OCI-LY7 (cell line): ENCODE results near the gene ADGRD2. TPM values are rescaled to one million over a fixed set of nuclear protein-coding genes. Genes with fewer than 3 reads are reported as not detected.

ENCODE experiments used
- BruUV-seq: library from RNA; stranded (reverse); fragments of 400-500 nt; replicated peaks from 2 replicates; lab custom pipeline; 2021; lab: Mats Ljungman, UMichigan
- CTCF ChIA-PET: fragments of 300-600 bp; sonication (Branson Sonifier 250); formaldehyde crosslinking; loops from one replicate; lab custom pipeline; 2022; ENCODE audit warnings: antibody characterized with exemption; ENCODE audit not compliant: unreplicated experiment; lab: Charles Lee
- POLR2A ChIA-PET: fragments of 300-600 bp; sonication (Branson Sonifier 250); formaldehyde crosslinking; loops from one replicate; lab custom pipeline; 2022; ENCODE audit warnings: antibody characterized with exemption; lab: Charles Lee
- DNase-seq: peaks from one replicate; pipeline ENCODE4 v3.0.0-alpha.2; 2015; ENCODE audit warnings: low spot score
- H2AFZ ChIP-seq: fragments of 200-600 bp; sonication (generic), shearing (Covaris generic); 2 replicates; pipeline ENCODE4 v1.6.1; 2014; ENCODE audit warnings: mild to moderate bottlenecking, antibody characterized with exemption, low read length, moderate library complexity
- H3K27ac ChIP-seq: fragments of 200-600 bp; sonication (generic); 2 replicates; pipeline ENCODE4 v1.5.1; 2014; ENCODE audit warnings: mixed run types, low read depth, mild to moderate bottlenecking, moderate library complexity, low read length, inconsistent platforms; ENCODE audit not compliant: poor library complexity, severe bottlenecking
- H3K36me3 ChIP-seq: fragments of 200-600 bp; sonication (generic); 2 replicates; pipeline ENCODE4 v1.6.1; 2014; ENCODE audit warnings: mild to moderate bottlenecking, antibody characterized with exemption, low read length, moderate library complexity, mixed read lengths; ENCODE audit not compliant: insufficient read depth
- H3K4me1 ChIP-seq: fragments of 200-600 bp; sonication (generic); 2 replicates; pipeline ENCODE4 v1.5.1; 2014; ENCODE audit warnings: mild to moderate bottlenecking, low read length; ENCODE audit not compliant: insufficient read depth, poor library complexity, severe bottlenecking
- H3K4me2 ChIP-seq: fragments of 200-600 bp; sonication (generic); 2 replicates; pipeline ENCODE4 v1.6.1; 2014; ENCODE audit warnings: mild to moderate bottlenecking, low read length
- H3K4me3 ChIP-seq: fragments of 200-600 bp; sonication (generic); 2 replicates; pipeline ENCODE4 v1.5.1; 2014; ENCODE audit warnings: mild to moderate bottlenecking, low read depth, low read length; ENCODE audit not compliant: poor library complexity, severe bottlenecking
- H3K79me2 ChIP-seq: fragments of 200-600 bp; sonication (generic); 2 replicates; pipeline ENCODE4 v1.6.1; 2016; ENCODE audit warnings: low read depth, mild to moderate bottlenecking, low read length, moderate library complexity, mixed read lengths; ENCODE audit not compliant: insufficient read depth
- H3K9me2 ChIP-seq: fragments of 200-600 bp; sonication (generic); 2 replicates; pipeline ENCODE4 v1.6.1; 2016; ENCODE audit warnings: mild to moderate bottlenecking, low read length, mixed read lengths; ENCODE audit not compliant: insufficient read depth
- H3K9me3 ChIP-seq: fragments of 200-600 bp; sonication (generic); 2 replicates; pipeline ENCODE4 v1.6.1; 2014; ENCODE audit warnings: mild to moderate bottlenecking, mixed run types, low read length, mixed read lengths
- H4K20me1 ChIP-seq: fragments of 200-600 bp; sonication (generic); 2 replicates; pipeline ENCODE4 v1.6.1; 2014; ENCODE audit warnings: mild to moderate bottlenecking, antibody characterized with exemption, low read length, moderate library complexity, mixed read lengths; ENCODE audit not compliant: insufficient read depth
- EZH2phosphoT487 ChIP-seq: fragments of 200-600 bp; sonication (generic); IDR thresholded peaks from 2 replicates; pipeline ENCODE4 v1.6.1; 2018; ENCODE audit warnings: low read depth, borderline replicate concordance, mild to moderate bottlenecking, mixed run types, antibody characterized with exemption, low read length, moderate library complexity, mixed read lengths
- intact Hi-C: fragments of 100-400 bp; cut with micrococcal nuclease; formaldehyde crosslinking; loops from one replicate; pipeline ENCODE4 v1.10.0; 2022; ENCODE audit not compliant: unreplicated experiment
- total RNA-seq, 2 experiments: library from RNA; depleted of rRNA in 1 of 2; stranded (reverse); fragments of >200 nt in 1 of 2; shearing (Covaris generic) in 1 of 2; gene quantifications; 2 replicates each; pipeline ENCODE4 v1.2.3, GENCODE V29; 2014 to 2022
- TF ChIP-seq, protein P1 (sequence below): fragments of 200-600 bp; sonication (generic); conservative IDR thresholded peaks from 2 replicates; pipeline ENCODE4 v1.5.1; 2014; ENCODE audit warnings: mild to moderate bottlenecking, antibody characterized with exemption, low read length, moderate library complexity, mixed read lengths

The ADGRD2 gene
- total RNA-seq, 2 experiments from 2014 or later, result not detected

DNA sequence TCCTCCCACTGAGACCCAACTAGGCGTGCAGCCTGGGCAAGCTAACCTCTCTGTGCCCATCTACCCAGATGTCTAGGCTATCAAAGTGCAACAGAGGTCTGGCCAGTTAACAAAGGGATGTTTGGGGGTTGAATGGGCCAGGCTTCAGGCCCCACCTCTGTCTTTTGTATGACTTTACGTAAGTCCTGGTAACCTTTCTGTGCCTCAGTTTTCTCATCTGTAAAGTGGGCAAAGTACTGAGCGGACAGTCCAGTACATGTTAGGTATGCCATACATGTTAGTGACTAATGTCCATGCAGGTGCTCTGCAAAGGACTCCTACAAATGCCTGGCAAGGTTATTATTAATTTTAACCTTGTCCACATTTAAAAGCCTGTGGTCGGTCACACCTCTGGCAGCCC is 43.0 kb downstream of the ADGRD2 start:
- Histone ChIP-seq H3K36me3 (no peaks in the 10 kb centered on the region), H3K4me1 (no peaks in the 10 kb centered on the region), H3K4me2 (no peak overlapping the region), H3K79me2 (no peaks in the 10 kb centered on the region), H3K9me2 (no peaks in the 10 kb centered on the region), H3K4me3 (no peak overlapping the region), H3K27ac (no peak overlapping the region), H2AFZ (no peak overlapping the region), H4K20me1 (no peaks in the 10 kb centered on the region), H3K9me3 (no peaks in the 10 kb centered on the region)
- BruUV-seq, result no TSS peak
- intact Hi-C loops, result no loop called here
- CTCF ChIA-PET, result no interaction called here
- no peak for TF ChIP-seq EZH2phosphoT487
- TF ChIP-seq, protein P1, sequence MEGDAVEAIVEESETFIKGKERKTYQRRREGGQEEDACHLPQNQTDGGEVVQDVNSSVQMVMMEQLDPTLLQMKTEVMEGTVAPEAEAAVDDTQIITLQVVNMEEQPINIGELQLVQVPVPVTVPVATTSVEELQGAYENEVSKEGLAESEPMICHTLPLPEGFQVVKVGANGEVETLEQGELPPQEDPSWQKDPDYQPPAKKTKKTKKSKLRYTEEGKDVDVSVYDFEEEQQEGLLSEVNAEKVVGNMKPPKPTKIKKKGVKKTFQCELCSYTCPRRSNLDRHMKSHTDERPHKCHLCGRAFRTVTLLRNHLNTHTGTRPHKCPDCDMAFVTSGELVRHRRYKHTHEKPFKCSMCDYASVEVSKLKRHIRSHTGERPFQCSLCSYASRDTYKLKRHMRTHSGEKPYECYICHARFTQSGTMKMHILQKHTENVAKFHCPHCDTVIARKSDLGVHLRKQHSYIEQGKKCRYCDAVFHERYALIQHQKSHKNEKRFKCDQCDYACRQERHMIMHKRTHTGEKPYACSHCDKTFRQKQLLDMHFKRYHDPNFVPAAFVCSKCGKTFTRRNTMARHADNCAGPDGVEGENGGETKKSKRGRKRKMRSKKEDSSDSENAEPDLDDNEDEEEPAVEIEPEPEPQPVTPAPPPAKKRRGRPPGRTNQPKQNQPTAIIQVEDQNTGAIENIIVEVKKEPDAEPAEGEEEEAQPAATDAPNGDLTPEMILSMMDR, result no peak
- POLR2A ChIA-PET, result no interaction called here
- DNase-seq, result no peak

DNA sequence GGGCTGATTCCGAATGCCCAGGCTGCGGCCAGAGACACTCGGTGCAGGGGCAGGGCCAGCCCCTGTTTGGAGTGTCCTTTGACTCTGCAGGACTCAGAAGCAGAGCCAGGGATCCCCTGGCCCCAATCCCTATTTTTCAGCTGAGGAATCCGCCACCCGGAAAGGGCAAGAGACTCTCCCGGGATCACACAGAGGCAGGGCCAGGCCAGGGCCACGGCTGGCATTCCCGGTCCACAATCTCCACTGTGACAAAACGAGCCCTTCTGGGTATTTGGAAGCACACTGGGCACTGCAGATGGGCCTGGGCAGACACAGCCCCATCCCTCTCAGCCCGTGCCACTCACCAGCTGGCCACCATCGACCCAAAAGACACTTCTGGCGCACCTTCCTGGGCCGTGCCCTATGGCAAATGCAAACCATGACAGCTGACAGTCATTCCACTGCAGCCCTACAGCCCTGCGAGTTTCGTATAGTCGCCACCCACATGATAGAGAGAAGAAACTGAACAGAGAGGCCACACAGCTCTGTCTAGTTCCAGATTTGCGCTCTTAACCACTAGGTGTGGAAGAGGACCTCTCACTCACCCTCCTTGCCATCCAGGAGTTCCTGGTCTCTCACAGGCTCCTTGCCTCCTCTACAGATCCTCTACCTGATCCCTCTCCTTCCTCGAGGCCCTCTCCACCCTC is 43.7 kb downstream of the ADGRD2 start:
- TF ChIP-seq, protein P1, result no peak
- TF ChIP-seq EZH2phosphoT487, result no peak
- no peaks in the 10 kb centered on the region for H3K4me1 ChIP-seq
- H3K27ac ChIP-seq, result no peak overlapping the region
- DNase-seq, result no peak
- H3K9me2 ChIP-seq, result no peaks in the 10 kb centered on the region
- intact Hi-C loops, result no loop called here
- BruUV-seq, result no TSS peak
- no peaks in the 10 kb centered on the region for H3K36me3 ChIP-seq
- H3K4me3 ChIP-seq, result no peak overlapping the region
- no peaks in the 10 kb centered on the region for H3K79me2 ChIP-seq
- ChIA-PET POLR2A (no interaction called here), CTCF (no interaction called here)
- H3K9me3 ChIP-seq, result no peaks in the 10 kb centered on the region
- no peak overlapping the region for H2AFZ ChIP-seq
- H3K4me2 ChIP-seq, result no peak overlapping the region
- H4K20me1 ChIP-seq, result no peaks in the 10 kb centered on the region
